ENCODE data around the gene RABL6.
"Not testable (repeated sequence)": the region's sequence is repeated elsewhere in the genome, so short reads cannot be mapped to it uniquely, and the experiment has no call there.

RABL6 gene, protein sequence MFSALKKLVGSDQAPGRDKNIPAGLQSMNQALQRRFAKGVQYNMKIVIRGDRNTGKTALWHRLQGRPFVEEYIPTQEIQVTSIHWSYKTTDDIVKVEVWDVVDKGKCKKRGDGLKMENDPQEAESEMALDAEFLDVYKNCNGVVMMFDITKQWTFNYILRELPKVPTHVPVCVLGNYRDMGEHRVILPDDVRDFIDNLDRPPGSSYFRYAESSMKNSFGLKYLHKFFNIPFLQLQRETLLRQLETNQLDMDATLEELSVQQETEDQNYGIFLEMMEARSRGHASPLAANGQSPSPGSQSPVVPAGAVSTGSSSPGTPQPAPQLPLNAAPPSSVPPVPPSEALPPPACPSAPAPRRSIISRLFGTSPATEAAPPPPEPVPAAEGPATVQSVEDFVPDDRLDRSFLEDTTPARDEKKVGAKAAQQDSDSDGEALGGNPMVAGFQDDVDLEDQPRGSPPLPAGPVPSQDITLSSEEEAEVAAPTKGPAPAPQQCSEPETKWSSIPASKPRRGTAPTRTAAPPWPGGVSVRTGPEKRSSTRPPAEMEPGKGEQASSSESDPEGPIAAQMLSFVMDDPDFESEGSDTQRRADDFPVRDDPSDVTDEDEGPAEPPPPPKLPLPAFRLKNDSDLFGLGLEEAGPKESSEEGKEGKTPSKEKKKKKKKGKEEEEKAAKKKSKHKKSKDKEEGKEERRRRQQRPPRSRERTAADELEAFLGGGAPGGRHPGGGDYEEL

GRCh38 chr9:136807281-136808074 is at the start of gene RABL6:
Gene RABL6 (plus strand): TSS chr9:136807948. CDS start chr9:136808197, 249 bp downstream.
- peak; percentile 56 for DNase-seq

GRCh38 chr9:136759001-136759400 is 48.7 kb upstream of the RABL6 start:
- no peak for DNase-seq

DNA sequence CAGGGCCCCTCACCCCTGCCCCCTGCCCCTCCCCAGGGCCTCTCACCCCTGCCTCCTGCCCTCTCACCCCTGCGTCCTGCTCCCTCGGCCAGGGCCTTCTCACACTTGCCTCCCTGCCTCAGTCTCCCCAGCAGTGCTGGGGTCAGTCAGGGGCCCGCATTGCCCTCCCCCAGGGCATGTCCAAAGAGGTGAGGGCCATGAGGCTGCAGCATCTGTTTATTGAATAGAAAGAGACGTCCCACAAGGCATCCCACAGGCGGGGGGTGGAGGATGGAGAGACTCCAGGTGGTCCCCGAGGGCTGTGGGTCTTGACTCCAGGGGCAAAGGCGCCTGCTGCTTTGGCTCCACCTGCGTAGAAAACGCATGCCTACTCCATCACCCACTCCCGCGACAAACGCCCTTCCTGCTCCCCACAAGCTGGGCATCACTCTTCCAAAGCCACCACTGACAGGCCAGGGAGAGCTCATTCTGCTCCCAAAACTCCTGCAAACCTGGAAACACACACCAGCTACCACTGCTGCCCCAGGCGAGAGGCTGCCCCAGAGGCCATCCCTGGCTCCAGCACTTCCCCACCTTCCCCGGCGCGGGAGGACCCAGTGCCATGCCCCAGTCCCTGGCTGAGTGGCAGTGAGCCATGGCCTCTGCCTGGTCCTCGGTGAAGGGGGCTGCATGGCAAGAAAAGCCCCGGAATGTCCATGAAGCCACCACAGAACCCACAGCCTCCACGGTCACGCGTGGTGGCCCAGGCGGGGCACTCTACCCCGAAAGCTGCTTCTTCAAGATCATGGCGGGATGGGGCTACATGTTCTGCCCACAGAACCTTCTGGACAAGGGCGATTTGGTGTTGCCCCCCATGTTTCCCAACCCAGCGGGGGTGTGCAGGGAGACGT is 48.1 kb upstream of the RABL6 start:
- DNase-seq: no peak

- DNase-seq: no peak
Measured at GRCh38 chr9:136760424-136760823, 47.3 kb upstream of the RABL6 start.

DNA sequence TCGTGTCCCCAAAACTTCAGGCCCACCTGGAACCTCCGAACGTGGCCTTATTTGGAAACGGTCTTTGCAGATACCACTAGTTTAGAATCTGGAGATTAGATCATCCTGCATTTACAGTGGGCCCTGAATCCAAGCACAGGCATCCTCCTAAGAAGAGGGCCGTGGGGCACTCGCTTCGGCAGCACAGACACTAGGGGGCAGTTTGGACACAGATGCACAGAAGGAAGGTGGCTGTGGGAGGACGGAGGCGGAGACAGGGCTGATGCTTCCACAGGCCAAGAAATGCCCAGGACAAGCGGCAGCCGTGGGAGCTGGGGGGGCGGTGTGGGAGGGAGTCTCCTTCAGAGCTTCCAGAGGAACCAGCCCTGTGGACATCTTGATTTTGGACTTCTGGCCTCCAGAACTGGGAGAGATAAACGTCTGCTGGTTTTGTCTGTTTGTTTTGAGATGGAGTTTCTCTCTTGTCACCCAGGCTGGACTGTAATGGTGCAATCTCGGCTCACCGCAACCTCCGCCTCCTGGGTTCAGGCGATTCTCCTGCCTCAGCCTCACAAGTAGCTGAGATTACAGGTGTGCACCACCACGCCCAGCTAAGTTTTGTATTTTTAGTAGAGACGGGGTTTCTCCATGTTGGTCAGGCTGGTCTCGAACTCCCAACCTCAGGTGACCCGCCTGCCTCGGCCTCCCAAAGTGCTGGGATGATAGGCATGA is 46.8 kb upstream of the RABL6 start:
- not testable (repeated sequence) for DNase-seq

GRCh38 chr9:136761545-136761981 is 46.2 kb upstream of the RABL6 start:
- DNase-seq: no peak

GRCh38 chr9:136762221-136762691 is 45.5 kb upstream of the RABL6 start:
- no peak for DNase-seq

- no peak for DNase-seq
Measured at GRCh38 chr9:136762915-136763648, 44.7 kb upstream of the RABL6 start.

GRCh38 chr9:136763649-136764035 is 44.1 kb upstream of the RABL6 start:
- no peak for DNase-seq

- no peak for DNase-seq
Measured at GRCh38 chr9:136764301-136764891, 43.4 kb upstream of the RABL6 start, which contains the start of gene LCN15. Gene LCN15 (minus strand): TSS chr9:136764518. CDS start chr9:136764488, 30 bp downstream.

DNA sequence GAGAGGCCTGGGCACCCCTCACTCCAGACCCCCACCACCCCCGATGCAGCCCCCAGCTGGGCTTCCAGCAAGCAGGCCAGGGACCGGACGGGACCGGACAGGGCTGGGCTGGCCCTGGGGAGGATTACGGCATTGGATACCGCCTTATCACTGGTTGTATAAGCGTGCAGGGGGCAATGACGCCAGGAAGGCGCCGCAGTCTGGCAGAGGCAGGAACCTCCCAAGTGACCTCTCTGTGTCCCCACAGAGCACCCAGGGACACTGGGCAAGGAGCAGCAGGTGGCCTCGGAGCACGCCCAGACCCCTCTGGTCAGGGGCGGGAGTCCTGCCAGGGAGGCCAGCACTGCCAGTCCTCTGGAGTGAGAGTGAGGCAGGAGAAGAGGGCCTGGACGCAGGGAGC is 42.7 kb upstream of the RABL6 start:
- no peak for DNase-seq

- not testable (repeated sequence) for DNase-seq
Measured at GRCh38 chr9:136765745-136766409, 41.9 kb upstream of the RABL6 start.

- not testable (repeated sequence) for DNase-seq
Measured at GRCh38 chr9:136766410-136767120, 41.2 kb upstream of the RABL6 start.

DNA sequence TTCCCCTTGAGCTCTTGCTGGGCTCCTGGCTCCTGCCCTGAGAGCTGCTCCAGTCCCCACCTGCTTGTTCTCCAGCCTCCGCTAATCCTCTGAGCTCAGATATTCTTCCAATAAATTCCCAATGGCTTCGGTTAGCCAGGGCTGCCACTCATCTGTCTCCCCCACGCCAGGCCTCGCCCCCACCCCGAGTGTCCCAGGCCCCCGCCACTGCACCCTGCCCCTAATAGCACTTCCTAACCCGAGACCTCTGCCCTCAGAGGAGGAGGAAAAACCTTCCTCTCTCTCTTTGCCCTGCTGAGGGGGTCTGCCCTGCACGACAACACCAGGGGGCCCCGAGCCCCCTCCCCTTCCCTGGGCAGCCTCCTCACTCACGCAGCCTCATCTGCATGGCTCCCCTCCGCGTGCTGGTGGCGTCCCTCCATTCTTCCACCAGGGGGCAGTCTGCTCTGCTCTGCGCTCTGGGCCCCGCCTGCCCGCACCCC is 38.0 kb upstream of the RABL6 start:
- no peak for DNase-seq

GRCh38 chr9:136771907-136772415 is 35.8 kb upstream of the RABL6 start:
- no peak for DNase-seq

DNA sequence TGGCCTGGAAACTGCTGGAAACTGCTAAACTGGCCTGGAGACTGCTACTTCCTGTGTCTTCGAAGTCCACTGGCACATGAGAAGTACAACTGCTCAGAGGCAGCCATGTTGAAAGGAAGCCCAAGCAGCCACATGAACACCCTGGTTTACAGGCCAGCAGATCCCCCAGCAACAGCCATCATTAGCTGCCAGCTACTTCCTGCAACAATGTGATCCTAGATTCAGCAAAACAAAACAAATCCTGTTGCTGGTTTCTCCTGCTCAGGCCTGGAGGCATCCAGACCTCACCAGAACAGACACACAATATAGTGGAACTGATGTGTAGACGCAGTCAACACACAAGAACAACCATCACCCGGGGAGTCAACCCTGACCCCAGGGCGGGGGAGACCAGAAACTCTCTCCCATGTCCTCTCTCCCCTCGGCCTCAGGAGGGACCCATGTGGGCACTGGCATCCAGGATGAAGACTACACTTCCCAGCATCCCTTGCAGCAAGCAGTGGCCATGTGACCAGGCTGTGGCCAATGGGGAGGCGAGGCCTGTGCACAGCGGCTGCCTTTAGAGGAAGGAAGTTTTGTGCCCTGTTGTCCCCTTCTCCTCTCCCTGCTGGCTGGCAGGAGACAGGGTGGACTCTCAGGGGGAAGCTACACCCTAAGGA is 34.2 kb upstream of the RABL6 start:
- DNase-seq: no peak

- no peak for DNase-seq
Measured at GRCh38 chr9:136774416-136775045, 33.2 kb upstream of the RABL6 start.

Measured in T1000 (cell line).